GM19372 (cell line): Measurements from ENCODE around the gene KCNE2.

Source experiments
- ATAC-seq: cut with Tn5 transposase; IDR thresholded peaks from one replicate; pipeline ENCODE4 v1.9.1; 2021; ENCODE audit warnings: mild to moderate bottlenecking, low read depth, moderate library complexity; ENCODE audit not compliant: unreplicated experiment

Gene KCNE2, protein sequence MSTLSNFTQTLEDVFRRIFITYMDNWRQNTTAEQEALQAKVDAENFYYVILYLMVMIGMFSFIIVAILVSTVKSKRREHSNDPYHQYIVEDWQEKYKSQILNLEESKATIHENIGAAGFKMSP

GRCh38 chr21:34363733-34364132 lies at the start of gene KCNE2:
KCNE2 (plus strand) TSS chr21:34364006; CDS start chr21:34370479, 6,473 bp downstream.
- ATAC-seq = no peak

DNA sequence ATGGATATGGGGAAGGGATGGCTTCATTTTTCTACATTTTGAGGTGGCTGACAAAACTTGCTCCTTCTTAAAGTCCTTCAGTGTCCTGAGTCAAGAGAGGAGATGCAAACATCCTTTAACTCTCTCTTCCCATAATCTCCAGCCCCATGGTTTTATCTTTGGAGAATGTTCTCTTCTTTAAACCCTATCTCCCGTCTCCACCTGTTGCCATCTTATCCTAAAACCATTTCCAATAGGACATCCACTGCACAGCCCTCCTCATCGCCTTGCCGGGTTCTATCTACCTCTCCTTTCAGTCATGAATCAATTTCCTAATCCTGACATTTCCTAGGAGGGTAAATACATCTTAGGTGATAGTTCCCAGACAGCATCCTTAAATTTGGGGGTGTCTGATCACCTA lies 44.2 kb upstream of the KCNE2 start:
- no peak for ATAC-seq

DNA sequence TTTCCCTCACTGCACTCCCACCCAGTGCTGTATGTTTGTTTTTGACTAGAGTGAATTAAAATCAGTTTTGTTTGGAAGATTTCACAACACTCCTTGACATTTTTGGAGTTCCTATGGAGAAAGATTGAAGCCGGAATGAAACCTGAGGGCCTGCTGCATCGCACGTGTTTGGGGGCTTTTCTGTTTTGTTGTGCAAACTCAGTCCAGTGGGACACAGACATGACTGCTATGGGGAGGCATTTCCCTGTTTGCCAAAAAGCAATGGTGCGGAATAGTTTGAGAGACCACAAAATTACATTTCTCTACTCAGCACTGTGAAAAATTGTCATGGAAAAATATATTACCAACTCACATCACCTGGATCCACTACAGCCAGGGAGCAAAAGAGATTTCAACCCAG lies 43.8 kb upstream of the KCNE2 start:
- ATAC-seq = no peak

DNA sequence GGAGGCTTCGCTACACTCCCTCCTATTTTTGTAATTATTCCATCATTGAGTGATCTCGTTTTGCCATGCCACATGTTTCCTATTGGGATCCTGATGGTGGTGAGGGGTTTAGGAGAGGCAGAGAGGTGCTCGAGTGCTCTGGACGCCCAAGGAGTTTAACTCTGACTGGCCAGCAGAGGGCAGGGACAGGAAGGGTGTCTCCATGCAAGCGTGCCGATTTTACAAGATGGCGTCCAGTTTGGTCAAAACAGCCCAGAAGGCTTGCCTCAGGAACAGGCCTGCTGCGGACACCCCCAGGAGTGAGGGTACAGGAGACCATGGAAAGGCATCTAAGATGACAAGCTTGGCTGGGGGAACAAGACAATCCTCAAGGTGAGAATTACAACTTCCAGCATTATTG lies 33.8 kb upstream of the KCNE2 start:
- no peak for ATAC-seq

DNA sequence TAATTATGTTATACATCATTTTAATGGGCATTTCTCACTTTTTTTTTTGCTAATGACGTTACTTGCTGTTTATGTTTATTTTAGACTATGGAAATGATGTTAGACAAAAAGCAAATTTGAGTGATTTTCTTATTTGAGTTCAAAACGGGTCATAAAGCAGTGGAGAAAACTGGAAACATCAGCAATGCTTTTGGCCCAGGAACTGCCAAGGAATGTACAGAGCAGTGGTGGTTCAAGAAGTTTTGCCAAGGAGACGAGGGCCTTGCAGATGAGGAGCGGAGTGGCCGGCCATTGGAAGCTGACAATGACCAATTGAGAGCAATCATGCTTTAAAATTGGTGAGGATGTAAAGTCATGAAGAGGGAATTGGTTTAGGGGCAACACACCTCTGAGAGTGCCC lies 32.1 kb upstream of the KCNE2 start:
- no peak for ATAC-seq

DNA sequence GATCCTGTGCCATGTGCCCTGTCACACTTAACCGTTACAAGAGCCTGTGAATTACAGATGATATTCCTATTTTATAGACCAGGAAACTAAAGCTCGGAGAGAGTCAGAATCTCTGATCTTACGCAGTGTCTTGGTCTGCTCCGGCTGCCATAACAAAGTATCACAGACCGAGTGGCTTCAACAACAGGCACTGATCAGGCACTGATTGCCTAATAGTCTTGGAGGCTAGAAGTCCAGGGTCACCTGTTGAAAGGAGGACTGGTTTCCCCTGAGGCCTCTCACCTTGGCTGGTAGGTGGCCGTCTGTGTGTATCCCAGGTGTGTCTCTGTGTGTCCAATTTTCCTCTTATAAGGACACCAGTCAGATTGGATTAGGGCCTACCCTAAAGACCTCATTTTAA lies 31.5 kb upstream of the KCNE2 start:
- no peak for ATAC-seq

GRCh38 chr21:34333121-34333739 lies 30.6 kb upstream of the KCNE2 start:
- ATAC-seq = no peak

DNA sequence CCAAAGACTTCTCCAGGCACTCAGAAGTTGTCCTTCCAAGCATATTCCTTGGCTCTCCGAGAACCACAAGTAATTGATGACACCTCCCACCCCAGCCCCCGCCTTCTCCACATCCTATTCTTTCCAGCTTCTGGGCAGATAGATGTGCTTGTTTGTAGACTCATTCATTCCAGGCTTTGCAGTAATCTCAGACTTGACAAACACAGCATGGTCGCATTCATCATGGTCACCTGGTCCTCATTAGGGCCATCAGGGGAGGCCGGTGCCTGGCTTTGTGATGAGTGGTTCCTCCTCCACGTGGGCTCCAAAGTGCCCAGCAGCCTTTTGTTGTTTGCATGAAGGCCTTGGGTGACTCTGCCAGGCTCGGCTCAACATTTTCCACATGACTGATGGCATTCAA lies 28.5 kb upstream of the KCNE2 start:
- ATAC-seq = no peak

DNA sequence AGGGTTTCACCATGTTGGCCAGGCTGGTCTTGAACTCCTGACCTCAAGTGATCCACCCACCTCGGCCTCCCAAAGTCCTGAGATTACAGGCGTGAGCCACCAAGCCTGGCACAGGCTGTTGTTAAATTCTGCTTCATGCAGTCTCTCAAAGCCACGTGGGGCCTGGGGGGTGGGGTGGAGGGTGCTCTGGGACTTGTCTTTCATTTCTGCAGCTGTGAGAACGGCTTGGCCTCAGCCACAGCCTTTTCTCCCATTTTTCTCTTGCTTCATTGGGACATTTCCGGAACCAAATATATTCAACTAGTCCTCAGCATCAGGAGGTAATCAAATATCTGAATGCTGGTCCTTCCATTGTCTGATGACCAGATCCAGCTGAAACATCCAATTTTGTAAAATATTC lies 27.6 kb upstream of the KCNE2 start:
- no peak for ATAC-seq

- no peak for ATAC-seq
Measured at GRCh38 chr21:34336756-34337391, 26.9 kb upstream of the KCNE2 start.

DNA sequence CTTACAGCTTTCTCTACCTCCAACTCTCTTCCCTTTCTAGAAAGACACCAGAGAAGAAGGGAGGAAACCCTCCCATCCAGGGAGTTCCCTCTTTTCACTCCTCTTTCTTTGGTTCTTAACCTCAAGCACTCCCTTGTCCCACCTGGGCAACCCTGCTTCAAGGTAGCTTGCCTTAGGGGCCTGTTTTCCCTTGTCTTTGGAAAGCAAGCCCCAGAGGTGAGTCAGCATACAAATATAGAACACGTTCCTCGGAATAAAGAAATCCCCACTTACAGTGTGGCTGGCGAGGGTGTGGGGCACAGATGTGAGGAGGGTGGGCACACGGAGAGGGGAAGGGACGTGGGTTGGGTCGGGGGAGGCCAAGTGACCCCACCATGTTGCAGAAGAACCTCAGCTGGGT lies 26.1 kb upstream of the KCNE2 start:
- ATAC-seq = no peak

DNA sequence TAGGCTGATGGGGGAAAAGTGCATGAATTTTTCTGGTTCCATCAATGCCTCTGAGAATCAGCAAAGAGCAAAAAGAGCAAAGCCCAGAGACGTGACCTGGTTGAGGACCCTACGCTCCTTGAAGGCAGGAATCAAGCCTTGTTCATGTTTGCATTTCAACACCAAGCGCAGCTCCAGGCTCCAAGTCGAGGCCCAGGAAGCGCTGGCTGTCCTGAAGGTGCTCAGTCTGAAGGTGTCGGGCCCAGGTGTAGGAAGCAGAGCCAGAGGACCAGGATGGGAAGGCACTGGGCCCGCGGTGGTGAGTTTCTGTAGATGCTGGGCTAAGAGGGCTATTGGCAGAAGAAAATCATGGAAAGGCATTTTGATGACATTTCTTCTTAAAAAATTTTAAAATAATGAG lies 25.6 kb upstream of the KCNE2 start:
- no peak for ATAC-seq

- no peak for ATAC-seq
Measured at GRCh38 chr21:34340061-34340460, 23.7 kb upstream of the KCNE2 start.

GRCh38 chr21:34342476-34342875 lies 21.3 kb upstream of the KCNE2 start:
- ATAC-seq = no peak

DNA sequence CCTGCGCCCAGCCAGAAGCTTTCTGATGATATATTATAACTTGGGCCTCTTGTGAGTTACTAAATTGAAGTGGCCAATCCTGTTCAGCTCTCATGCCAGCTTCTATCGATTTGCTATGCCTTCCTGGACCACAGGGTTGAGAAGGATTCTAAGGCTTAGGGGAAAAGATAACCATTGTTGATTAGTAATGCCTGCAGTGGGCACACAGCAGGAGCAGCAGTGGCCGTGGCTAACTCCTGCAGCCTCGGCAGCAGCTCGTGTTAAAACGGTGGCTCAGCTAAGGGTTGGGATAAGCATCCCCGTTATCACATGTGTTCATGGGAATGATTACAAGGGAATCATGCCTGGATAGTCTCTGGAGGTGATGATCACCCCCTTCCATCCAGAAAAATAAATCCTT lies 20.5 kb upstream of the KCNE2 start:
- no peak for ATAC-seq

GRCh38 chr21:34343838-34344381 lies 19.9 kb upstream of the KCNE2 start:
- no peak for ATAC-seq

GRCh38 chr21:34344584-34344983 lies 19.2 kb upstream of the KCNE2 start:
- ATAC-seq = no peak

DNA sequence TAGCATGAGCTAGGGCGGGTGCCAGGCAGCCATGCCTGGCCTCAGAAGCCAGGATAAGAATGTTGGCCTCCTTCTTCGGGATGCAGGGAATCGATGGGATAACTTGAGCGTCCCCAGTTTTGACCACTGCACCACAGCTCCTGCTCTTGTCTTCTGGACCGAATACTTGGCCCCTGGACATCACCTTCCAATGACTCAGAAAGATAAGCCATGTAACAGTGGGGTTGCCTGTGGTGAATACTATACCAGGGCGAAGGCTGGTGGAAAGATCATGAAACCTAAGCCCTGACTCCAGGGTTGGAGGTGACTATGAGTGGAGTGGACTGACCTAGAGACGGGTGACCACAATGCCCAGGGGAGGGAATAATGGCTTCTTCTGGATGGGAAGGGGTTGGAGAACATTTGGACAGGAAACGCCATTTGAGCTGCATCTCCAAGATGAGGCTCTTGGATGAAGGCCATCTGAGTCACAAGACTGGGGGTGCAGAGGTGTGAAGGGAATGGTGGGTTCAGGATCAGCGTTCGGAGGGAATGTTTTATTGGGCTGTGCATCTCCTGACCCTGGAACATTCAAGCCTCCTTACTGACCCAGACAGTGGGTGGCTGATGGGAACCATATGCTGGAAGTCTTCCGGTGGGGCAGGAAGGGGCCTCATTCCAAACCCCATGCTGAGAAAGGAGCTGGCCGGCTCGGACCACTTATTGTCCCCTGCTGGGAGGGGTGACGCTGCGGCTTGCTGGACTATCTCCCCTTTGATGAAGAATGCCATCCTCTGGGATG lies 18.5 kb upstream of the KCNE2 start:
- ATAC-seq = no peak

DNA sequence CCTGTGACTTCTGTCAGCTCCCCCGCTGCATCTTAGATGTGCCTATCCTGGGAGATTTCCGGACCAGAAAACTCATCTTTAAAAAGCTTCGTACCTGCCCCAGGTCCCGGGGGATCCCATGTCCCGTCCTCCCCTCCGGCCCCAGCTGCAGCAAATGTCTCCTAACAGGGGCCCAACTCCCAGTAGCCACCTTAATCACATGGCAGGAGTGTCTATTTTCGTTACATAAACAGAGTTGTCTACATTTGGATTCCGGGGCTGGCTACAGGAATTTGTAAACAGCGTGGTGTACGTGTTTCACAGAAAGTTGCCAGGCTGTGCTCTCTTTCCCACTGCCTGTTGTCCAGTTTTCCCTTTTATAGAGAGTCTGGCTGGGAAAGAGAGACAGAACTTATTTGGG lies 17.9 kb upstream of the KCNE2 start:
- no peak for ATAC-seq

- no peak for ATAC-seq
Measured at GRCh38 chr21:34348890-34349519, 14.8 kb upstream of the KCNE2 start.

GRCh38 chr21:34351786-34352241 lies 12.0 kb upstream of the KCNE2 start:
- ATAC-seq = no peak
